Cardiac muscle cell (in vitro differentiated cells and primary cell): ENCODE data around the gene MYBBP1A. TPM values are rescaled to one million over a fixed set of nuclear protein-coding genes. Genes with fewer than 3 reads are reported as not detected.

Source experiments
- DNase-seq, 2 donors: peaks; one replicate each; pipeline versions ENCODE4 v3.0.0 to v3.0.0-alpha.2; 2010 to 2017; ENCODE audit warnings: low read depth in 1 of 2, low spot score in 1 of 2
- H3K27ac ChIP-seq: fragments of 200-600 bp; sonication (generic); 2 replicates; pipeline ENCODE4 v1.5.1; 2016
- H3K27me3 ChIP-seq: fragments of 200-600 bp; sonication (generic); 2 replicates; pipeline ENCODE4 v1.6.0; 2016; ENCODE audit warnings: control low read depth
- H3K36me3 ChIP-seq: fragments of 200-600 bp; sonication (generic); 2 replicates; pipeline ENCODE4 v1.5.1; 2016; ENCODE audit warnings: control low read depth
- H3K4me1 ChIP-seq: fragments of 200-600 bp; sonication (generic); 2 replicates; pipeline ENCODE4 v1.8.1; 2017; ENCODE audit warnings: low read depth, mild to moderate bottlenecking, mixed run types
- H3K4me3 ChIP-seq: fragments of 200-600 bp; sonication (generic); 2 replicates; pipeline ENCODE4 v1.5.1; 2016; ENCODE audit warnings: mild to moderate bottlenecking
- H3K9me3 ChIP-seq: fragments of 200-600 bp; sonication (generic); 2 replicates; pipeline ENCODE4 v1.5.1; 2017; ENCODE audit warnings: low read depth, mild to moderate bottlenecking, control low read depth
- polyA plus RNA-seq: library from polyadenylated mRNA; unstranded; fragments of >200 nt; fragmentation: Nextera tagmentation; extraction: Ambion mirVana; gene quantifications from 2 replicates; pipeline ENCODE4 v1.2.1, GENCODE V29; 2016
- total RNA-seq: library from RNA; depleted of rRNA; stranded (reverse); fragments of >200 nt; gene quantifications from 2 replicates; pipeline ENCODE4 v1.2.3, GENCODE V29; 2016
- TF ChIP-seq, protein P1 (sequence below): IDR thresholded peaks from 2 replicates; pipeline ENCODE4 v1.5.1; 2012; ENCODE audit warnings: low read depth, mild to moderate bottlenecking, low read length

Gene MYBBP1A
- total and polyA plus RNA-seq, 2 experiments from 2014 or later = 51.5 to 57.1 TPM

DNA sequence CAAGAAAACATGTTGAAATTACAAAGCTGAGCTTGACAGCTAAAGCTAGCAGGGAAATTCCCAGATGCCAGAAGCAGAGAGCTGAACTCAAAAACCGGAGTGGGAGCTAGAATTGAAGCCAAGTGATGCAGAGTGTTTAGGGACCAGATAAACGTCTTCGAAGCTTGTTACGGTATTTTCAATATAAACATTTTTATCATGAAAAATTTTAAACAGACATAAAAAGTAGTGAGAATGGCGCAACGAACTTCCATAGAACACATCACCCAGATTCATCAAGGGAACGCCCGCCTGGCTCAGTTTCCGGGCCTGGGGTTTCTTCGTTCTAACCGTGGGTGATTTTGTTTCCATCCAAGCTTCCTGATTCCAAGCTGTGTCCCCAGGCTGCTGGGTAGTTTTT, 38.4 kb downstream of the MYBBP1A start:
- Histone ChIP-seq H3K4me3 (no peak overlapping the region), H3K36me3 (no peaks in the 10 kb centered on the region), H3K27me3 (no peaks in the 10 kb centered on the region), H3K9me3 (no peaks in the 10 kb centered on the region), H3K4me1 (peaks cover 8% of the 10 kb centered on the region), H3K27ac (no peak overlapping the region)
- peak in 1 of 2 donors; percentile 70 for DNase-seq
- TF ChIP-seq, protein P1, sequence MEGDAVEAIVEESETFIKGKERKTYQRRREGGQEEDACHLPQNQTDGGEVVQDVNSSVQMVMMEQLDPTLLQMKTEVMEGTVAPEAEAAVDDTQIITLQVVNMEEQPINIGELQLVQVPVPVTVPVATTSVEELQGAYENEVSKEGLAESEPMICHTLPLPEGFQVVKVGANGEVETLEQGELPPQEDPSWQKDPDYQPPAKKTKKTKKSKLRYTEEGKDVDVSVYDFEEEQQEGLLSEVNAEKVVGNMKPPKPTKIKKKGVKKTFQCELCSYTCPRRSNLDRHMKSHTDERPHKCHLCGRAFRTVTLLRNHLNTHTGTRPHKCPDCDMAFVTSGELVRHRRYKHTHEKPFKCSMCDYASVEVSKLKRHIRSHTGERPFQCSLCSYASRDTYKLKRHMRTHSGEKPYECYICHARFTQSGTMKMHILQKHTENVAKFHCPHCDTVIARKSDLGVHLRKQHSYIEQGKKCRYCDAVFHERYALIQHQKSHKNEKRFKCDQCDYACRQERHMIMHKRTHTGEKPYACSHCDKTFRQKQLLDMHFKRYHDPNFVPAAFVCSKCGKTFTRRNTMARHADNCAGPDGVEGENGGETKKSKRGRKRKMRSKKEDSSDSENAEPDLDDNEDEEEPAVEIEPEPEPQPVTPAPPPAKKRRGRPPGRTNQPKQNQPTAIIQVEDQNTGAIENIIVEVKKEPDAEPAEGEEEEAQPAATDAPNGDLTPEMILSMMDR = no peak

- Histone ChIP-seq H3K36me3 (no peaks in the 10 kb centered on the region), H3K27ac (no peak overlapping the region), H3K4me1 (peaks cover 8% of the 10 kb centered on the region), H3K9me3 (no peaks in the 10 kb centered on the region), H3K27me3 (no peaks in the 10 kb centered on the region), H3K4me3 (no peak overlapping the region)
- DNase-seq = no peak
- TF ChIP-seq, protein P1 = no peak
Measured at GRCh38 chr17:4515501-4515900, 39.7 kb downstream of the MYBBP1A start.

GRCh38 chr17:4514779-4515178, 40.4 kb downstream of the MYBBP1A start:
- Histone ChIP-seq H3K27ac (no peak overlapping the region), H3K4me1 (peaks cover 8% of the 10 kb centered on the region), H3K27me3 (no peaks in the 10 kb centered on the region), H3K36me3 (no peaks in the 10 kb centered on the region), H3K4me3 (no peak overlapping the region), H3K9me3 (no peaks in the 10 kb centered on the region)
- no peak for DNase-seq
- TF ChIP-seq, protein P1 = no peak

DNA sequence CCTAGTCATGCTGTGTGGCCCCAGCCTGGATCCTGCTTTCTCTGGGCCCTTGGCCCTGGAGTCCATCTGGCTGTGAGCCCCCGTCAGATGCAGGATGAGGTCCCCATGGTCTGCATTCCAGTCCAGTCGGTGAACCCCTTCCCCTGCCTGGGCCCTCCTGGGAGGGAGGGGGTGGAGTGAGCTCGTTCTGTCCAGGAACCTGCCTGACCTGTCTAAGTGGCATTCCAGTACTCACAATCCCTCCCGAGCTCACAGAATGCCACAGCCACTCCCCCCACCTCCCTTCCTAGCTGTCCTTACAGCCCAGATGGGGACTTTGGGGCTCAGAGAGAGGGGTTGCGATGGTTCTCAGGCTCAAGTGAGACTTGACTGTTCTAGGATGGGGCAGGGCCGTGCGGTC, 41.0 kb downstream of the MYBBP1A start:
- DNase-seq = peak in 1 of 2 donors; percentile 61
- Histone ChIP-seq H3K9me3 (no peaks in the 10 kb centered on the region), H3K4me1 (peaks cover 8% of the 10 kb centered on the region), H3K27me3 (no peaks in the 10 kb centered on the region), H3K4me3 (no peak overlapping the region), H3K36me3 (no peaks in the 10 kb centered on the region), H3K27ac (no peak overlapping the region)
- TF ChIP-seq, protein P1 = no peak

- no peaks in the 10 kb centered on the region for H3K36me3 ChIP-seq
- TF ChIP-seq, protein P1 = peak; percentile 8
- H3K9me3 ChIP-seq = no peaks in the 10 kb centered on the region
- H3K27me3 ChIP-seq = no peaks in the 10 kb centered on the region
- H3K4me3 ChIP-seq = no peak overlapping the region
- DNase-seq = peak in 1 of 2 donors; percentile 61
- H3K4me1 ChIP-seq = peaks cover 8% of the 10 kb centered on the region
- no peak overlapping the region for H3K27ac ChIP-seq
Measured at GRCh38 chr17:4513113-4514032, 41.8 kb downstream of the MYBBP1A start.
